Bronchial epithelial cell (primary cell): Measurements from ENCODE around the gene KRTAP29-1. TPM values are rescaled to one million over a fixed set of nuclear protein-coding genes. Genes with fewer than 3 reads are reported as not detected.
A peak's percentile ranks its signal among the peaks of the same experiment; 100 is the strongest.

ENCODE experiments used
- DNase-seq: peaks from one replicate; pipeline ENCODE4 v3.0.0-alpha.2; 2010; ENCODE audit warnings: low read depth
- FAIRE-seq: peaks from 2 replicates; lab custom pipeline; 2011; peaks lifted over from hg19 to GRCh38; lab: Jason Lieb, UNC
- H3K27me3 ChIP-seq: 2 replicates; pipeline ENCODE4 v1.5.1; 2011; ENCODE audit warnings: low read length; ENCODE audit not compliant: control insufficient read depth, insufficient read depth
- H3K36me3 ChIP-seq: 2 replicates; pipeline ENCODE4 v1.5.1; 2011; ENCODE audit warnings: low read length; ENCODE audit not compliant: control insufficient read depth, insufficient read depth
- H3K4me3 ChIP-seq: 2 replicates; pipeline ENCODE4 v1.5.1; 2011; ENCODE audit warnings: mild to moderate bottlenecking, low read depth, low read length, control low read depth
- CTCF ChIP-seq: IDR thresholded peaks from 2 replicates; pipeline ENCODE4 v1.5.1; 2011; ENCODE audit warnings: mild to moderate bottlenecking, moderate library complexity, low read length, control low read depth, inconsistent platforms; ENCODE audit not compliant: insufficient read depth, severe bottlenecking
- total RNA-seq: library from RNA; depleted of rRNA; stranded (reverse); fragments of >200 nt; gene quantifications from 2 replicates; pipeline ENCODE4 v1.2.1, GENCODE V29; 2014

Gene KRTAP29-1
- total RNA-seq, 1 donor from 2014 or later = not detected

GRCh38 chr17:41329279-41329948, 26.8 kb upstream of the KRTAP29-1 start:
- FAIRE-seq = peak; percentile 13

GRCh38 chr17:41328207-41328606, 25.6 kb upstream of the KRTAP29-1 start:
- no peak for DNase-seq
- H3K36me3 ChIP-seq = no peaks in the 10 kb centered on the region
- TF ChIP-seq CTCF = no peak
- no peak for FAIRE-seq
- no peaks in the 10 kb centered on the region for H3K27me3 ChIP-seq
- H3K4me3 ChIP-seq = no peak overlapping the region

More at GRCh38 chr17:41329279-41329948, 26.8 kb upstream of the KRTAP29-1 start:
- Histone ChIP-seq H3K4me3 (no peak overlapping the region), H3K27me3 (no peaks in the 10 kb centered on the region), H3K36me3 (no peaks in the 10 kb centered on the region)
- DNase-seq = peak; percentile 42
- TF ChIP-seq CTCF = peak; percentile 91

- DNase-seq (no peak), FAIRE-seq (no peak)
- no peaks in the 10 kb centered on the region for H3K27me3 ChIP-seq
- no peaks in the 10 kb centered on the region for H3K36me3 ChIP-seq
- no peak for TF ChIP-seq CTCF
- no peak overlapping the region for H3K4me3 ChIP-seq
Observed at GRCh38 chr17:41327411-41328120, 24.9 kb upstream of the KRTAP29-1 start.

GRCh38 chr17:41326173-41327145, 23.8 kb upstream of the KRTAP29-1 start:
- no peak for FAIRE-seq
- no peak for DNase-seq
- no peak for TF ChIP-seq CTCF

GRCh38 chr17:41325611-41326010, 23.0 kb upstream of the KRTAP29-1 start:
- no peaks in the 10 kb centered on the region for H3K36me3 ChIP-seq
- TF ChIP-seq CTCF = no peak
- FAIRE-seq = no peak
- no peak overlapping the region for H3K4me3 ChIP-seq
- no peak for DNase-seq
- no peaks in the 10 kb centered on the region for H3K27me3 ChIP-seq

More at GRCh38 chr17:41326173-41327145, 23.8 kb upstream of the KRTAP29-1 start:
- H3K4me3 ChIP-seq = no peak overlapping the region
- H3K36me3 ChIP-seq = no peaks in the 10 kb centered on the region
- no peaks in the 10 kb centered on the region for H3K27me3 ChIP-seq
